Esophagus squamous epithelium (tissue), 5 donors: Measurements from ENCODE around the gene LRRC43. TPM values are rescaled to one million over a fixed set of nuclear protein-coding genes. Genes with fewer than 3 reads are reported as not detected.

Experiments
- DNase-seq: peaks from one replicate; lab custom pipeline; 2025; lab: John Stamatoyannopoulos, UW
- H3K27ac ChIP-seq, 4 donors: fragments of 200-600 bp; sonication (generic); one replicate each; pipeline ENCODE4 v1.5.1; 2016 to 2019; ENCODE audit warnings: mild to moderate bottlenecking in 1 of 4
- H3K27me3 ChIP-seq, 4 donors: fragments of 200-600 bp; sonication (generic); 1 replicate in 3 of 4; 2 replicates in 1 of 4; pipeline versions ENCODE4 v1.5.1 to v1.6.0; 2017 to 2021; ENCODE audit warnings: antibody characterized with exemption in 1 of 4
- H3K36me3 ChIP-seq, 3 donors: fragments of 200-600 bp; sonication (generic); one replicate each; pipeline ENCODE4 v1.5.1; 2016 to 2019
- H3K4me1 ChIP-seq, 3 donors: fragments of 200-600 bp; sonication (generic); one replicate each; pipeline ENCODE4 v1.5.1; 2017 to 2019
- H3K4me3 ChIP-seq, 4 donors: fragments of 200-600 bp; sonication (generic); 1 replicate in 3 of 4; 2 replicates in 1 of 4; pipeline ENCODE4 v1.5.1; 2016 to 2019; ENCODE audit warnings: mild to moderate bottlenecking in 2 of 4, moderate library complexity in 1 of 4
- H3K9me3 ChIP-seq, 3 donors: fragments of 200-600 bp; sonication (generic); one replicate each; pipeline ENCODE4 v1.5.1; 2016 to 2019
- CTCF ChIP-seq, 6 experiments: fragments of 450-650 bp in 4 of 6; fragments of 200-600 bp in 2 of 6; sonication (generic) in 2 of 6; IDR thresholded peaks; one replicate each; pipeline ENCODE4 v1.5.1; 2016 to 2019; ENCODE audit warnings: antibody characterized with exemption in 6 of 6, mild to moderate bottlenecking in 4 of 6, moderate library complexity in 4 of 6
- POLR2A ChIP-seq, 4 donors: fragments of 450-650 bp; IDR thresholded peaks; one replicate each; pipeline ENCODE4 v1.6.1; 2017; ENCODE audit warnings: antibody characterized with exemption in 4 of 4, mild to moderate bottlenecking in 4 of 4, moderate library complexity in 3 of 4
- WGBS, 2 donors: methylation state at CpG; one replicate each; pipeline ENCODE4 v1.1.5; 2018; 5-methylcytosine and 5-hydroxymethylcytosine counted together
- intact Hi-C: fragments of 100-400 bp; cut with DNase I; formaldehyde crosslinking; loops from one replicate; pipeline ENCODE4 v1.15.0; 2022
- total RNA-seq, 4 donors: library from RNA; depleted of rRNA; stranded (reverse); fragments of >200 nt; gene quantifications; one replicate each; pipeline ENCODE4 v1.1.0, GENCODE V29; 2016
- donor health status: DM: yes; HTN: yes; CAD: no.

Gene LRRC43
- total RNA-seq, 4 donors from 2014 or later, result 0.59 to 0.70 TPM; not detected in 2

GRCh38 chr12:122195405-122195804 lies 12.5 kb downstream of the LRRC43 start:
- no peak overlapping the region for H3K27ac ChIP-seq
- H3K4me1 ChIP-seq, result no peaks in the 10 kb centered on the region
- 79 to 87% methylated on average over 3 to 4 of the region's 4 CpGs for WGBS, 2 donors
- peaks cover 0 to 7% (median 0%) of the 10 kb centered on the region in 3 donors for H3K9me3 ChIP-seq
- no peak overlapping the region for H3K4me3 ChIP-seq
- no peak for DNase-seq
- H3K27me3 ChIP-seq, result peaks cover 0 to 42% (median 0%) of the 10 kb centered on the region in 4 donors
- intact Hi-C loops, result no loop called here
- TF ChIP-seq POLR2A (IDR thresholded peaks at IDR 0.05) (no peak), CTCF (IDR thresholded peaks at IDR 0.05) (no peak)
- no peaks in the 10 kb centered on the region for H3K36me3 ChIP-seq

DNA sequence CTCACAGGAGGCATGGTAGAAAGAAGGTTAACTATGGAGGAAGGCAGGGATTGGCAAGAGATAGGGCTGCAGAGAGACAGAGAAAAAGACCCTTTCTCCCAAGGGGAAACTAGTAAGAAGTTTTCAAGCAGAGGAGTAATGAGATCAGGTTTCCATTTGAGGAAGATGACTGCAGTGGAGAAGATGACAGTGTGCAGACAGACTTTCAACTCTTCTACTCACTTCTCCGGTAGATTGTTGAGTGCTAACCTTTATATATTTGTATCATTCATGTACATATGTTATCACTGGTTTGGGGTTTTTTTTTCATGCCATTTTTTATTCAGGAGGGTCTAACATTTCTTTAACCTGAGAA lies 14.7 kb downstream of the LRRC43 start:
- H3K9me3 ChIP-seq, result peaks cover 0 to 7% (median 0%) of the 10 kb centered on the region in 3 donors
- H3K4me3 ChIP-seq, result no peak overlapping the region
- H3K36me3 ChIP-seq, result no peaks in the 10 kb centered on the region
- TF ChIP-seq CTCF (IDR thresholded peaks at IDR 0.05) (no peak), POLR2A (IDR thresholded peaks at IDR 0.05) (no peak)
- H3K27ac ChIP-seq, result no peak overlapping the region
- peaks cover 0 to 64% (median 0%) of the 10 kb centered on the region in 4 donors for H3K27me3 ChIP-seq
- intact Hi-C loops, result no loop called here
- peaks cover 0 to 1% (median under 1%) of the 10 kb centered on the region in 3 donors for H3K4me1 ChIP-seq
- no peak for DNase-seq
- 76 to 81% methylated on average over 1 of the region's 1 CpG for WGBS, 2 donors

DNA sequence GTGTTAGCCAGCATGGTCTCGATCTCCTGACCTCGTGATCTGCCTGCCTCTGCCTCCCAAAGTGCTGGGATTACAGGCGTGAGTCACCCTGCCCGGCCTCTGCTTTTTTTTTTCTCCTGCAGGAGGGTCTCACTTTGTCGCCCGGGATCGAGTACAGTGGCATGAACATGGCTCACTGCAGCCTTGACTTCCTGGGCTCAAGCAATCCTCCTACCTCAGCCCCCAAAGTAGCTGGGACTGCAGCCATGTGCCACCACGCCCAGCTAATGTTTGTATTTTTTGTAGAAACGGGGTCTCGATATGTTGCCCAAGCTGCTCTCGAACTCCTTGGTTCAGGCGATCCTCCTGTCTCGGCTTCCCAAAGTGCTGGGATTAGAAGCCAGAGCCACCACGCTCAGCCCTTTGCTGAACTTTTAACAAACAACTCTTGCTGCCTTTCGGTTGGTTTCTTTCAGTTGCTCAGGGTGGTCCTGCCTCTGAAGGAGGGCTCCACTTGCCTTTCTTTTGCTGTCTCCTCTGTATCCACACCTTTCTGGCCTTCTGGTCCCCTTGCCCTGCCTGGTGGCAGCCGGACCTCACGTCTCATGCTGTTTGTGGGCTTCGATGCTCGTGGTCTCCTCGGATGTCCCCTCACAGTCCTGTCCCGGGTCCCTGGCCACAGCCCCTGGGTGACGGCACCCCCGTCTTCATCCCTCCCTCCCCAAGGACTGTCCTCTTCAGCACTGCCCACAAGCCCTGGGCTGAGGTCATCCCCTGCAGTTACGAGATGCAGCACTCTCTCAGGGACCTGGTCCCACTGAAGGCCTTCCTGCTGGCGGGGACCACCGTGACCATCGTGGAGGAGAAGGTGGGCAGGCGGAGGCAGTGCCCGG lies 16.8 kb downstream of the LRRC43 start:
- Histone ChIP-seq H3K27me3 (peaks cover 0 to 86% (median 2%) of the 10 kb centered on the region in 4 donors), H3K4me1 (peaks cover 7 to 22% (median 14%) of the 10 kb centered on the region in 3 donors), H3K4me3 (no peak overlapping the region), H3K27ac (no peak overlapping the region), H3K36me3 (no peaks in the 10 kb centered on the region), H3K9me3 (peaks cover 0 to 7% (median 0%) of the 10 kb centered on the region in 3 donors)
- WGBS, 2 donors, result 83 to 86% methylated on average over 25 to 28 of the region's 29 CpGs
- intact Hi-C loops, result no loop called here
- DNase-seq, result no peak
- TF ChIP-seq CTCF (IDR thresholded peaks at IDR 0.05), result no peak
- TF ChIP-seq POLR2A (IDR thresholded peaks at IDR 0.05), result no peak

DNA sequence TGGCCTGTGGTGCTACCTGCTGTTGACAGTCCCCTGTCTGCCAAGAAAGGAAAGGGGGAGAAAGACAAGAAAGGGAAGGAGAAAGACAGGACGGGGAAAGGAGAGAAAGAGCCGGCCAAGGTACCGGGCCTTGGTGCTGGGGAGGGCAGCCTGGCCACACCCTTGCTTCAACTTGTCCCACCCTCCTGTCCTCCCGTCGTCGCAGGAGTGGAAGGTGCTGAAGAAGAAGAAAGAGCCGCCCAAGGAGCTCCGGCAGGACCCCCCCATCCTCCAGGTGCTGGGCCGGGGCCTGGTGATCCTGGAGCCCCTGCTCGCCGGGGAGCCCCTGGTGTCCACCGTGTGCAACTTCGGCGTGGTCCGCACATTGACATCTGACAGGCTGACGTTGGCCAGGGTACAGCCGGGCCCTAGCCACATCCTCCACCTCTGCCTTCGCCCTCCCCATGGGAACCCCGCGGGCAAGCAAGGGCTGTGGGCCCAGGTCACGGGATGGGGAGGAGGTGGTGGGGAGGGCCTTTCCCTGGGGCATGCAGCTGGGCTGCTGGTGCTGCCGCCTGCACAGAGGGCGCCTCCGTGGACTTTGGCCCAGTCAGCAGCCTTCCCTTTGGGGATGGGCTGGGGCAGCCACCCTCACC lies 17.7 kb downstream of the LRRC43 start:
- no peak for TF ChIP-seq CTCF (IDR thresholded peaks at IDR 0.05)
- no peak for TF ChIP-seq POLR2A (IDR thresholded peaks at IDR 0.05)
- Histone ChIP-seq H3K9me3 (no peaks in the 10 kb centered on the region), H3K4me3 (no peak overlapping the region), H3K4me1 (peaks cover 7 to 31% (median 14%) of the 10 kb centered on the region in 3 donors), H3K27me3 (peaks cover 0 to 90% (median 2%) of the 10 kb centered on the region in 4 donors), H3K27ac (no peak overlapping the region), H3K36me3 (no peaks in the 10 kb centered on the region)
- no peak for DNase-seq
- 61 to 80% methylated on average over 5 to 8 of the region's 24 CpGs for WGBS, 2 donors
- intact Hi-C loops, result no loop called here

- no peak overlapping the region for H3K27ac ChIP-seq
- H3K4me1 ChIP-seq, result peaks cover 7 to 35% (median 14%) of the 10 kb centered on the region in 3 donors
- H3K4me3 ChIP-seq, result no peak overlapping the region
- no peak for DNase-seq
- H3K27me3 ChIP-seq, result peaks cover 0 to 95% (median 2%) of the 10 kb centered on the region in 4 donors
- H3K36me3 ChIP-seq, result peaks cover 0 to 2% (median 0%) of the 10 kb centered on the region in 3 donors
- intact Hi-C loops, result no loop called here
- no peaks in the 10 kb centered on the region for H3K9me3 ChIP-seq
- 82 to 87% methylated on average over 3 to 4 of the region's 5 CpGs for WGBS, 2 donors
- TF ChIP-seq CTCF (IDR thresholded peaks at IDR 0.05) (no peak), POLR2A (IDR thresholded peaks at IDR 0.05) (no peak)
Measured at GRCh38 chr12:122201381-122201780, 18.5 kb downstream of the LRRC43 start.
